SU-DHL-6 (cell line): Measurements from ENCODE around the gene ATRNL1.

ENCODE experiments used
- H2AFZ ChIP-seq: fragments of 200-600 bp; sonication (generic); 2 replicates; pipeline ENCODE4 v1.6.1; 2014; ENCODE audit warnings: low read depth, mild to moderate bottlenecking, moderate library complexity, mixed read lengths, antibody characterized with exemption, low read length; ENCODE audit not compliant: severe bottlenecking
- H3F3A ChIP-seq: fragments of 200-600 bp; shearing (Covaris generic); 2 replicates; pipeline ENCODE4 v1.6.0; 2016; ENCODE audit warnings: antibody characterized with exemption, mild to moderate bottlenecking; ENCODE audit not compliant: insufficient read depth
- H3K27ac ChIP-seq: fragments of 200-600 bp; sonication (generic); 2 replicates; pipeline ENCODE4 v1.5.1; 2016; ENCODE audit warnings: low read depth, mild to moderate bottlenecking, low read length, moderate library complexity, mixed read lengths
- H3K27me3 ChIP-seq: fragments of 200-600 bp; sonication (generic), shearing (Covaris generic); 2 replicates; pipeline ENCODE4 v1.6.0; 2014; ENCODE audit warnings: mild to moderate bottlenecking, low read length
- H3K36me3 ChIP-seq: fragments of 200-600 bp; sonication (generic); 2 replicates; pipeline ENCODE4 v1.6.1; 2014; ENCODE audit warnings: mild to moderate bottlenecking, low read length, mixed read lengths
- H3K4me2 ChIP-seq: fragments of 300-600, 200-600 bp; shearing (Covaris generic), sonication (generic); 2 replicates; pipeline ENCODE4 v1.6.0; 2014; ENCODE audit warnings: low read length, low read depth, mild to moderate bottlenecking; ENCODE audit not compliant: poor library complexity, severe bottlenecking
- H3K4me3 ChIP-seq: fragments of 200-600 bp; sonication (generic); 2 replicates; pipeline ENCODE4 v1.5.1; 2014; ENCODE audit warnings: antibody characterized with exemption, low read length, mild to moderate bottlenecking, mixed read lengths; ENCODE audit not compliant: insufficient read depth, poor library complexity, severe bottlenecking
- H3K79me2 ChIP-seq: fragments of 200-600 bp; sonication (generic); 2 replicates; pipeline ENCODE4 v1.6.1; 2014; ENCODE audit warnings: mild to moderate bottlenecking, low read length, moderate library complexity; ENCODE audit not compliant: insufficient read depth
- H3K9ac ChIP-seq: fragments of 200-600 bp; sonication (generic); 2 replicates; pipeline ENCODE4 v1.7.0; 2014; ENCODE audit warnings: mild to moderate bottlenecking, low read length
- H3K9me2 ChIP-seq: fragments of 200-600 bp; sonication (generic); replicated peaks from 2 replicates; pipeline ENCODE4 v1.6.1; 2014; ENCODE audit warnings: low read length; ENCODE audit not compliant: insufficient read depth
- H3K9me3 ChIP-seq: fragments of 200-600 bp; sonication (generic); 2 replicates; pipeline ENCODE4 v1.6.1; 2014; ENCODE audit warnings: low read length, mixed read lengths; ENCODE audit not compliant: insufficient read depth
- H4K20me1 ChIP-seq: fragments of 200-600 bp; sonication (generic); 2 replicates; pipeline ENCODE4 v1.6.1; 2014; ENCODE audit warnings: low read depth, mild to moderate bottlenecking, antibody characterized with exemption, low read length, moderate library complexity, mixed read lengths
- CTCF ChIP-seq: fragments of 200-600 bp; sonication (generic); IDR thresholded peaks from one replicate; pipeline ENCODE4 v1.5.1; 2017; ENCODE audit warnings: antibody characterized with exemption, mild to moderate bottlenecking, low read length, moderate library complexity; ENCODE audit not compliant: insufficient read depth, poor library complexity, severe bottlenecking
- EZH2phosphoT487 ChIP-seq: fragments of 200-600 bp; sonication (generic), shearing (Covaris generic); conservative IDR thresholded peaks from 2 replicates; pipeline ENCODE4 v1.6.1; 2018; ENCODE audit warnings: mild to moderate bottlenecking, antibody characterized with exemption, low read length, moderate library complexity, mixed read lengths

The ATRNL1 gene

DNA sequence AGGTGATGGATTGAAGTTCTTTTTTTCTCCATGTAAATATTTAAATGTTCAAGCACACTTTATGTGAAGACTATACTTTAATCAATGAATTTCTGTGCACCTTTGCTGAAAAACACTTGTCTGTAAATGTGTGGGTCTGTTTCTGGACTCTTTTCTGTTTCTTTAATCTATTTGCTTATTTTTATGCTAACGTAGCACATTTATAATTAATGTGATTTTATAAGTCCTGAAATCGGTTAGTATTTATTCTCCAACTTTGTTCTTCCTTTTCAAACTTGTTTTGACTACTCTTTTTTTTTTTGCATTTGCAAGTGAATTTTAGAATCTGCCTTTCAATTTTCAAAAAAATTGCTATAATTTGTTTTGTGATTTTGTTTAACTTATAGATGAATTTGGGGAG is 334.4 kb downstream of the ATRNL1 start:
- Histone ChIP-seq H3K9me3 (no peaks in the 10 kb centered on the region), H4K20me1 (peaks cover 6% of the 10 kb centered on the region; the same call in 1 of the 2 replicates), H3K79me2 (no peaks in the 10 kb centered on the region), H3K27ac (no peak overlapping the region), H3K36me3 (no peaks in the 10 kb centered on the region), H2AFZ (no peak overlapping the region), H3K27me3 (no peaks in the 10 kb centered on the region), H3K4me2 (no peak overlapping the region), H3K9me2 (no peaks in the 10 kb centered on the region), H3F3A (no peaks in the 10 kb centered on the region), H3K4me3 (no peak overlapping the region), H3K9ac (no peak overlapping the region)
- TF ChIP-seq EZH2phosphoT487 (no peak), CTCF (no peak)

GRCh38 chr10:115432188-115432819 is 339.1 kb downstream of the ATRNL1 start:
- Histone ChIP-seq H3K9ac (no peak overlapping the region), H2AFZ (no peak overlapping the region), H3K4me3 (no peak overlapping the region), H3K36me3 (no peaks in the 10 kb centered on the region), H3K79me2 (no peaks in the 10 kb centered on the region), H3K4me2 (no peak overlapping the region), H4K20me1 (peaks cover 6% of the 10 kb centered on the region; the same call in 1 of the 2 replicates), H3K27me3 (no peaks in the 10 kb centered on the region), H3K27ac (no peak overlapping the region), H3F3A (no peaks in the 10 kb centered on the region), H3K9me3 (no peaks in the 10 kb centered on the region), H3K9me2 (no peaks in the 10 kb centered on the region)
- TF ChIP-seq EZH2phosphoT487 (no peak), CTCF (peak; percentile 9)

DNA sequence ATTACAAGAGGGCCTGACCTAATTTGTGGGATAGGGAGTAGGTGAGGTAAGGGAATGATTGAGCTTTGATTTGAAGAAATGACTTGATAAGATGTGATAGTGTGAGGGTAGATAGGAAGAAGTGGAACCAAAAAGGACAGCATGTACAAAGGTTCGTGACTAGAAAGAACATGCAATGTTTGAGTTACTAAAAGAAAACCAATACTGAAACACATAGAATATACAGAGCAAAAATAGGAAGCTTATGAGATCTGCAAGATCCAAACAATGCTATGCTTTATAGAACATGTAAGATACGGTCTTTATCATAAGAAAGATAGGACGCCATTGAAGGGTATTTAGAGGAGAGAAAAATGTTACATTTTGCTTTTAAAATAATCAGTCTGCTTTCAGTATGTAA is 343.8 kb downstream of the ATRNL1 start:
- TF ChIP-seq EZH2phosphoT487 (no peak), CTCF (no peak)
- Histone ChIP-seq H4K20me1 (peaks cover 3% of the 10 kb centered on the region; the same call in 1 of the 2 replicates), H3K4me3 (no peak overlapping the region), H3K9me2 (no peaks in the 10 kb centered on the region), H3K27ac (no peak overlapping the region), H3K9me3 (no peaks in the 10 kb centered on the region), H3F3A (no peaks in the 10 kb centered on the region), H3K79me2 (no peaks in the 10 kb centered on the region), H3K4me2 (no peak overlapping the region), H3K36me3 (no peaks in the 10 kb centered on the region), H3K27me3 (no peaks in the 10 kb centered on the region), H3K9ac (no peak overlapping the region), H2AFZ (no peak overlapping the region)
